Bone marrow (tissue), 2 donors: Measurements from ENCODE around the gene AFF1.
"Not testable (repeated sequence)": the region's sequence is repeated elsewhere in the genome, so short reads cannot be mapped to it uniquely, and the experiment has no call there.

Experiments used
- DNase-seq, 2 donors: peaks; one replicate each; lab custom pipeline; 2025; lab: John Stamatoyannopoulos, UW

AFF1 gene

GRCh38 chr4:87114245-87115062 lies 179.6 kb downstream of the AFF1 start:
- DNase-seq, result no peak

GRCh38 chr4:87116231-87116630 lies 181.4 kb downstream of the AFF1 start:
- no peak for DNase-seq

- DNase-seq, result no peak
Measured at GRCh38 chr4:87117051-87117731, 182.4 kb downstream of the AFF1 start.

GRCh38 chr4:87117732-87118075 lies 182.9 kb downstream of the AFF1 start:
- no peak for DNase-seq

DNA sequence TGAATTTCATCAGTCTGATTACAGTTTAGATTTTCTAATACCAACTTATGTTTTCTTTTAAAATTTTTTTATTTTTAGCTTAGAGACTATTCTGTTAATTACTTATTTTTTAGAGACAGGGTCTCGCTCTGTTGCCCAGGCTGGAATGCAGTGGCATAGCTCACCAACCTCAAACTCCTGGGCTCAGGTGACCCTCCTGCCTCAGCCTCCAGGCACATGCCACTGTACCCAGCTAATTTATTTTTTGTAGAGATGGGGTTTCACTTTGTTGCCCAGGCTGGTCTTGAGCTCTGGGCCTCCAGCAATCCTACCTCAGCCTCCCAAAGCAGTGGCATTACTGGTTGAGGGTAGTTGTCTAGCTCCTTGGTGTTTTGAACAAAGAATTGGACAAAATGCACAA lies 183.6 kb downstream of the AFF1 start:
- DNase-seq, result no peak

GRCh38 chr4:87118826-87119225 lies 184.0 kb downstream of the AFF1 start:
- DNase-seq, result peak in 1 of 2 donors; percentile 36

- DNase-seq, result no peak
Measured at GRCh38 chr4:87120010-87120409, 185.2 kb downstream of the AFF1 start.

DNA sequence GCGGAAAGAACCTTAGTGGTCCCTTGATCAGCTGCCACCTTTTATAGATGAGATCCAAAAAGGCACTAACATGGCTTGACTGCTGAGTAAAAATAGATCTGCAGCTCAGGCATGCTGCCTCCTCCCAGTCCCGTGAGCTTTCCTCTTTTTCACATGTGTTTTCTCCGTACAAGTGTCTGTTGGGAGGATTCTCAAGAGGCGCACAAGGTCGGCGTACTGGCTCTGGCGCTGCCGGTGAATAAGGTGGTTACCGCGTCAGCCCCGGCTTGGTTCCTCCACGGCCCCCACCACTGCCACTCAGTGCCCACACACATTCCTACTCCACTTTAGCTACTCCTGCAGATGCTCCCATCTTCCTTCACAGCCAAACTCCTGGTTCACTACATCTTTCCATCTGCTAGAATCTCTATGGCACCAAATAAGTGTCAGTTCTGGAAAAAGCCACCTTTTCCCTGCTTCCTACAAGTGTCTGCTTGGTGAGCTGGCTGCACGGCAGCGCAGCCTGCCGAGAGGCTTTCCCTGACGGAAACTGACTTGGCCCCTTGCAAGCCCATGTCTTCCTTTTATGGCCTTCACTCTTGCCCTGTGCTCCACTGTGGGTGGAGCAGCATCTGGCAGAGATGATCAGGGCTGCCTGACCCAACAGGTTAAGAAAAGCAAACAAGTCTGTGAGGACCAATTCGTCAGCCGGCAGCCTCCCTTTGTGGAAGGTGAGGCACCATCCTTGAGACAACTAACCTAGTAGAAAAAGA lies 185.8 kb downstream of the AFF1 start:
- DNase-seq, result no peak

- DNase-seq, result no peak
Measured at GRCh38 chr4:87121341-87122065, 186.7 kb downstream of the AFF1 start.

DNA sequence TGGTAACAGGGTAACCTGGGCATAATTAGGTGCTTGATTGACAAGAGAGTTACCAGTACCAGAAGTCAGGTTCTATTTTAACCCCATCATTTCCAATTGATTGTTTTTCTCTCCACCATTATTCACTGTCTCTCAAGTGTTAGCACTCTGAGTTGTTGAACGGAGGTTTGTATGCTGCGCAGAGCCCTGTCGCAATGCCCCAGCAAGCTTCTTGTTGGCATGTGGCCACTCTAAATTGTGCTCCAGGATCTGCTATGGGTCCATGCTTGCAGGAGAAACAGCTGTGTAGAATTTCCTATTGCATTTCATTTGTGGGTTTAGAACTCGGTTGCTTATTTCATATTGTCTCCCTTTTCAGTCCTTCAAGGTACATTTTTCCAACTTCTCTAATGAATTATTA lies 187.4 kb downstream of the AFF1 start:
- no peak for DNase-seq

DNA sequence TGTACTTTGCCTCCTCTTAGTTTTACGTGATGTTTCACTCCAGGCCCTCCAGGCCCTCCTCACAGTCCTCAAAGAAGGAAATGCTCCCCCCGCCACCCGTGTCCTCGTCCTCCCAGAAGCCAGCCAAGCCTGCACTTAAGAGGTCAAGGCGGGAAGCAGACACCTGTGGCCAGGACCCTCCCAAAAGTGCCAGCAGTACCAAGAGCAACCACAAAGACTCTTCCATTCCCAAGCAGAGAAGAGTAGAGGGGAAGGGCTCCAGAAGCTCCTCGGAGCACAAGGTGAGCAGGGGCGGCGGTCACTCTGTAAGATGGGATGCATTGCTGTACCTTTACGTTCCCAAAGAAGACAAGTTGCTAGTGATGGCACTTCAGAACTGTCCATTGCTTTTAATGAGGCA lies 191.2 kb downstream of the AFF1 start:
- no peak for DNase-seq

- DNase-seq, result no peak
Measured at GRCh38 chr4:87128006-87128705, 193.3 kb downstream of the AFF1 start.

GRCh38 chr4:87129681-87130080 lies 194.9 kb downstream of the AFF1 start:
- DNase-seq, result no peak

DNA sequence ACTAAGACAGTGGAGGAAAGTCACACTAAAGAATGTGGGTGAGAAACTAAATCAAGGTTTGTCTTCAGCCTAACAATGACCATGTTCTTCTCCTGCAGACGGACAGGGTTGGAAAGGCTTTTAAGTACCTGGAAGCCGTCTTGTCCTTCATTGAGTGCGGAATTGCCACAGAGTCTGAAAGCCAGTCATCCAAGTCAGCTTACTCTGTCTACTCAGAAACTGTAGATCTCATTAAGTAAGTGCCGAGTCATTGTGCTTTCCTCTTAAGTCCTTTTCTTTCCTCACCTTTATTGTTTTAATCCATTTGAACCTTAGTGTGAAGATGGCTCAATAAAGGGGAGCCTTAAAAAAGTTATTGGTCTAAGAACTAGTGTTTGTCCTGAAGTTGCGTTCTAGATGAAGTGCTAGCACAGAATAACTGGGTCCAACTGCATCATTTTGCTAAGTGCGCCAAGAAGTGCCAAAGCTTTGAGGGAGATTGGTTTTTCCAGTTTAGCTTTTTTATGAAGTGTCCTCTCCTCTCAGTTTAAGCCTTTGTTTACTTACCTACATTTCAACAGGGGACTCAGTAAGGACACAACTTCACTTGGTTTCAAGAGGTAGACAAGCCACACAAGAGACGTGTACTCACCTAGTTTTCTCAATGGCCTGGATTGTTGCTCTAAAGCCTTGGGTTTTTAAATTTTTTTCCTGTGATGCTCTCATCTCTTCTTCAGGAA lies 196.3 kb downstream of the AFF1 start:
- DNase-seq, result no peak

- DNase-seq, result no peak
Measured at GRCh38 chr4:87132035-87132434, 197.2 kb downstream of the AFF1 start.

GRCh38 chr4:87133183-87133582 lies 198.4 kb downstream of the AFF1 start:
- no peak for DNase-seq

DNA sequence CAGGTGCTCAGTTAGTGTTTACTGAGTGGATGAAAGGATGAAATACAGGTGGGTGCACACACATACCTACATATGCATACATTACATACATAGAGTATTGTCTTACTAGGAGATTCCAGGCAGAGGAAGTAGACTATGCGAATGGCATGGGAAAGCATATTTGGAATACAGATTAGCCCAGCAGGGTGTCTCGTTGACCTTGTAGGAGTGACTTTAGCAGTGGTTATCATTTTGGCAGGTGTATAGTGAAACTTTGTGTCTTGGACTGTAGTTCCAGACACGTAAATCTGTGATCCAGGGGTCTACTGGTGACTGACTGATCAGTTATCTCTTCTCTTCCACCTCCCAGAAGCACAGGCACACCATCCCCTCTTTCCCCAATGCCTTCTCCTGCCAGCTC lies 199.3 kb downstream of the AFF1 start:
- DNase-seq, result no peak

DNA sequence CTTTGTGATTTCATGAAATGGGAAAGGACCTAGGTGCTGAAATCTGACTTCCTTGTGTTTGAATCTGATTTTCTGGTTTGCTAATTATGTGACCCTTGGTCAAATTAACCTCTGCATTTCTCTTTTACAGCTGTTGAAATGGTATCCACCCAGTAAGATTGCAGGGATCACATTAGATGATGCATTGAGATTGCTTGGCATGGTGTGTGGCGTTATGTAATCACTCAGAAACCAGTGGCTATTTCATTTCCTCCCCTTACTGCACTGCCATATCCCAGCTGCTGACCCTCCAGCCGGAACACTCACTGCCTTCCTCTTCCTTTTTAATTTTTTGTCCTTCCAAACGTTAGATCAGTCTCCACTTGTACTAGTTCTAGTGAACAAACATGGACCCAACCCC lies 206.6 kb downstream of the AFF1 start:
- DNase-seq, result no peak

GRCh38 chr4:87144356-87144755 lies 209.5 kb downstream of the AFF1 start:
- DNase-seq, result no peak

DNA sequence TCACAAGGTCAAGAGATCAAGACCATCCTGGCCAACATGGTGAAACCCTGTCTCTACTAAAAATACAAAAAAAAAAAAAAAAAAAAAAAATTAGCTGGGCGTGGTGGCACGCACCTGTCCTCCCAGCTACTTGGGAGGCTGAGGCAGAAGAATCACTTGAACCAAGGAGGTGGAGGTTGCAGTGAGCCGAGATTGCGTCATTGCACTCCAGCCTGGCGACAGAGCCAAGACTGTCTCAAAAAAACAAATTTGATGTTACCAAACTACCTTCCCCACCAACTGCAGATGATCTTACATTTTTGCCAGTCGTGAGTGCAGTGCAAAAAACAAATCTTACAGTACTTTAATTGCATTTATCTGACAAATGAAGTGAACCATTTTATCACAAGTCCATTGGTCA lies 211.1 kb downstream of the AFF1 start:
- not testable (repeated sequence) for DNase-seq

DNA sequence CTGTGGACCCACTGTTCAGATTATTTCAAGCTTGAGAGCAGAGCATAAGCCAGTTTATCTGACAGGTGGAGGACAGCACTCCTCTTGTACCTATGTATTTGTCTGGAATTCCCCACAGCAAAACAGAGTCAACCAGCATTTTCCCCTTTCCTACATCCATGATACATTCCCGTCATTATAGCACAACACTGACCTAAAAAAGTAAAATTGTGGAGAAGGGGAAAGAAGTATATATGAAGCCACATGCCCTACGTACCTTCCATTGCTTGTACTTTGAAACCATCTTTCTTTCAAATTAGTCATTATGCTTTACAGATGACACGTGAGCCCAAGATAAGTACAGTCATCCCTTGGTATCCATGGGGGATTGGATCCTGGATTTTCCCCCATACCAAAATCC lies 212.3 kb downstream of the AFF1 start:
- no peak for DNase-seq
